Calu3 (cell line): ENCODE measurements around the gene ZNF555. TPM values are rescaled to one million over a fixed set of nuclear protein-coding genes. Genes with fewer than 3 reads are reported as not detected.
"Not testable (repeated sequence)": the region's sequence is repeated elsewhere in the genome, so short reads cannot be mapped to it uniquely, and the experiment has no call there.

ENCODE experiments used
- BruUV-seq: library from RNA; stranded (reverse); fragments of 400-500 nt; replicated peaks from 2 replicates; lab custom pipeline; 2021; lab: Mats Ljungman, UMichigan
- CTCF ChIA-PET: fragments of 300-600 bp; sonication (Branson Sonifier 250); formaldehyde crosslinking; loops from one replicate; lab custom pipeline; 2022; ENCODE audit warnings: antibody characterized with exemption; lab: Charles Lee
- DNase-seq: peaks from one replicate; pipeline ENCODE4 v3.0.0; 2022
- H3K27ac Mint-ChIP-seq: one replicate; pipeline ENCODE4 v1.8.0; 2022; ENCODE audit warnings: mixed read lengths; ENCODE audit not compliant: unreplicated experiment
- H3K27me3 Mint-ChIP-seq: one replicate; pipeline ENCODE4 v1.8.0; 2022; ENCODE audit warnings: mixed read lengths; ENCODE audit not compliant: unreplicated experiment
- H3K36me3 Mint-ChIP-seq: one replicate; pipeline ENCODE4 v1.8.0; 2022; ENCODE audit warnings: mild to moderate bottlenecking, moderate library complexity, mixed read lengths; ENCODE audit not compliant: insufficient read depth, unreplicated experiment
- H3K4me1 Mint-ChIP-seq: one replicate; pipeline ENCODE4 v1.8.0; 2022; ENCODE audit warnings: mild to moderate bottlenecking, low read depth, mixed read lengths; ENCODE audit not compliant: unreplicated experiment
- H3K4me3 Mint-ChIP-seq: one replicate; pipeline ENCODE4 v1.8.0; 2022; ENCODE audit warnings: mild to moderate bottlenecking, low read depth, moderate library complexity, mixed read lengths; ENCODE audit not compliant: unreplicated experiment
- H3K9me3 Mint-ChIP-seq: one replicate; pipeline ENCODE4 v1.8.0; 2022; ENCODE audit warnings: low read depth, mixed read lengths; ENCODE audit not compliant: unreplicated experiment
- intact Hi-C: fragments of 100-400 bp; cut with micrococcal nuclease; formaldehyde crosslinking; loops from one replicate; pipeline ENCODE4 v1.10.0; 2022; ENCODE audit not compliant: unreplicated experiment
- total RNA-seq: library from RNA; stranded (reverse); gene quantifications from 2 replicates; pipeline ENCODE4 v1.2.3, GENCODE V29; 2022
- TF ChIP-seq, protein P1 (sequence below): fragments of 200-600 bp; IDR thresholded peaks from one replicate; pipeline ENCODE4 v1.8.0; 2022; ENCODE audit warnings: antibody characterized with exemption; ENCODE audit not compliant: unreplicated experiment

Gene ZNF555
- total RNA-seq, 1 experiment from 2014 or later = 5.7 TPM

DNA sequence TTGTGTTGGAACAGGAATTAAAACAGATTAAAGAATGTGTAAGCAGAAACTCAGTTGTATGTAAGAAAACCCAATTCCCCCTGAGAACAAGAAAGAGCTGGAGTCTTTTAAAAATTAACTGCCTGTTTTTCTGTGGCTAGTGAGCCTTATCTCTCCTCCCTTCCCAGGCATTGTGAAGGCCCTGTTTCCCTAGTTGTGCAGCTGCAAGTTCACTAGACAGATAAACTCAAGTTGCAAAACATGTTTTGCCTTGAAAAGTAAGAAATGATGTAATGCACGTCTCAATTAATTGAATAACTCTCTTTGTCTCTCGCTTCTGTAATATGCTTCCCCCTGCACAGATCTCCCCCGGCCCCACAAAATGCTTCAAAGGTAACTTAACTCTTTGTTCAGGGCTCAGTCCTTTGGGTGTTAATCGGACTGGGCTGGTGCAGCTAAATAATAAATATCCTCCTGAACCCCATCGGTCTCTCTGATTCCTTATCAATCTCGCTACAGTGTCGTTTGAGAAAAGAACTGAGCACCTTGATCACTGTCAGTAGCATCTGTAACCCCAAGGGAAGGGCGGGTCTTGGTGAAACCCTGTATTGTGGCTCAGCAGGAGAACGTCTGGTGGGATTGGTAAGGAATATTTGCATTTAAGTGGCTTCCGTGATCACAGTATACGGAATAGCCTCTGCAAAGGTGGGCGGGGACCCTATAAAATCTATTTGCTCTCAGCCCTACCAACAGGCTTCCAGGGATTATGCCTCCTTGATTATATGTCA is 24.2 kb downstream of the ZNF555 start:
- Mint-ChIP-seq H3K4me1 (peaks cover 9% of the 10 kb centered on the region), H3K4me3 (no peak overlapping the region), H3K36me3 (no peaks in the 10 kb centered on the region), H3K27ac (no peak overlapping the region), H3K27me3 (no peaks in the 10 kb centered on the region), H3K9me3 (peaks cover 6% of the 10 kb centered on the region)
- TF ChIP-seq, protein P1, sequence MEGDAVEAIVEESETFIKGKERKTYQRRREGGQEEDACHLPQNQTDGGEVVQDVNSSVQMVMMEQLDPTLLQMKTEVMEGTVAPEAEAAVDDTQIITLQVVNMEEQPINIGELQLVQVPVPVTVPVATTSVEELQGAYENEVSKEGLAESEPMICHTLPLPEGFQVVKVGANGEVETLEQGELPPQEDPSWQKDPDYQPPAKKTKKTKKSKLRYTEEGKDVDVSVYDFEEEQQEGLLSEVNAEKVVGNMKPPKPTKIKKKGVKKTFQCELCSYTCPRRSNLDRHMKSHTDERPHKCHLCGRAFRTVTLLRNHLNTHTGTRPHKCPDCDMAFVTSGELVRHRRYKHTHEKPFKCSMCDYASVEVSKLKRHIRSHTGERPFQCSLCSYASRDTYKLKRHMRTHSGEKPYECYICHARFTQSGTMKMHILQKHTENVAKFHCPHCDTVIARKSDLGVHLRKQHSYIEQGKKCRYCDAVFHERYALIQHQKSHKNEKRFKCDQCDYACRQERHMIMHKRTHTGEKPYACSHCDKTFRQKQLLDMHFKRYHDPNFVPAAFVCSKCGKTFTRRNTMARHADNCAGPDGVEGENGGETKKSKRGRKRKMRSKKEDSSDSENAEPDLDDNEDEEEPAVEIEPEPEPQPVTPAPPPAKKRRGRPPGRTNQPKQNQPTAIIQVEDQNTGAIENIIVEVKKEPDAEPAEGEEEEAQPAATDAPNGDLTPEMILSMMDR = no peak
- no TSS peak for BruUV-seq
- CTCF ChIA-PET = no interaction called here
- intact Hi-C loops = no loop called here
- no peak for DNase-seq

DNA sequence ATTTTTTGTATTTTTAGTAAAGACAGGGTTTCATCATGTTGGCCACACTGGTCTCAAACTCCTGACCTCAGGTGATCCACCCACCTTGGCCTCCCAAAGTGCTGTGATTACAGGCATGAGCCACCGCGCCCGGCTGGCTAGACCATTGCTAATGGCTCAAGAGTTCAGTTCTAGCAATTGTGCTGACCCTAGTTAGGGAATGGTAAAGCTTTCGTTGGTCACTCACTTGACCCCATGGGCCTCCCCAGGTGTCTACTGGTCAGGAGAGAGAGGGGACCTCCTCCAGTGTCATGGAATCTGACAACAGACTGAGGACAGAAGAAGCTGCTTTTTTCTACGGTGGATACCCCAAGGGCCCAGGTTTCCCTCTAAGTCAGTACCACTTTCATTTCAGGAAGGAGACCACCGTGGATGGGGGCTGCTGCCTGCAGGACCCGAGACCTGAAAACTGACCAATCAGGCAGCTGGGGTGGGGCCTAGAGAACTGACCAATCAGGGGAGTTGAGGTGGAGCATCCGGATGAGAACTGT is 25.3 kb downstream of the ZNF555 start:
- CTCF ChIA-PET = no interaction called here
- intact Hi-C loops = no loop called here
- H3K4me3 Mint-ChIP-seq = no peak overlapping the region
- peaks cover 9% of the 10 kb centered on the region for H3K4me1 Mint-ChIP-seq
- peaks cover 12% of the 10 kb centered on the region for H3K9me3 Mint-ChIP-seq
- no peaks in the 10 kb centered on the region for H3K27me3 Mint-ChIP-seq
- BruUV-seq = no TSS peak
- H3K36me3 Mint-ChIP-seq = no peaks in the 10 kb centered on the region
- TF ChIP-seq, protein P1 = no peak
- DNase-seq = no peak
- no peak overlapping the region for H3K27ac Mint-ChIP-seq

DNA sequence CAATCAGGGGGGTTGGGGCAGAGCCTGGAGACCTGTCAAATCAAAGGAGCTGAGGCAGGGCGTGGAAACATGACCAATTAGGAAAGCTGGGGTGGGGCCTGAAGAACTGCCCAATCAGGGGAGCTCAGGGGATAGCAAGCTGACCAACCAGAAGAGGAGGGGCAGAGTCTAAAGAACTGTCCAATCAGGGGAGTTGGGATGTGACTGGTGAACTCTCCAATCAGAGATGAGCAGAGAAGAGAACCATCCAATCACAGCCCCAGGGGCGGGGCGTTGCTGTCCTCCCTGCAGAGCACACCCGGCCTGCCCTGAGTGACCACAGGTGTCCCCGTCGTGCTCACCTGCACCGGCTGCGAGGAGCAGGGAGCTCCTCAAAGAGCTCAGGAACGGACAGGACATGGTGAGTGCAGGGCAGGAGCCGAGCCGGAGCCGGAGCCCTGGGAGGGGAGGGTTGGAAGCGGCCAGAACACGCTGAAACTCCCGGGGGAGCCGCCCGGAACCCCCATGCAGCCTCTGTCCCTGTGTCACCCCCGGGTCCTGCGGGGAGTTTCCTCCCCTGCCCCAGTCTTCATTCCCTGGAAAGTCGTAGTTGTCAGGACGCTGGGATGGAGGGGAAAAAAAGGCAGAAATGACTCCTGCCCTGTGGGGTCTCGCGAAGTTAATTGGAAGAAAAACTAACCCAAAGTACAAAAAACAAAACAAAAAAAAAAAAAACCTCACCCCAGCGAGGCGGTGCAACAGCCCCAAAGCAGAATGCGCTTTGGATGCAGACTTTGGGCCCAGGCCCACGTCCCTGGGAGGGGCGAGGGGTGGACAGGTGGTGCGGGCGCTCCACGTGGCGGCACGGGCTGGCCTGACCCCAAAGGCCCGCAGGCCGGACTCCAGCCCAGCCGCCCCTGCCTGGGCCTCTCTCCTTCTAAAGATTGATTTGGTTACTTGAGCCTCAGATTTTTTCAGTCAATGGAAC is 26.0 kb downstream of the ZNF555 start, which contains the start of gene ZNF556:
ZNF556 (plus strand) TSS at position 311 of the 967 bp plus-strand sequence; CDS start at position 398, 87 bp downstream.
- H3K27ac Mint-ChIP-seq = no peak within 1 kb of the TSS
- intact Hi-C loops = no loop called here
- peaks cover 15% of the 10 kb centered on the region for H3K9me3 Mint-ChIP-seq
- CTCF ChIA-PET = no interaction called here
- no peak within 1 kb of the TSS for H3K4me3 Mint-ChIP-seq
- TF ChIP-seq, protein P1 = no peak
- peaks cover 9% of the 10 kb centered on the region for H3K4me1 Mint-ChIP-seq
- DNase-seq = no peak
- H3K27me3 Mint-ChIP-seq = no peaks in the 10 kb centered on the region
- no peaks in the 10 kb centered on the region for H3K36me3 Mint-ChIP-seq
- no TSS peak for BruUV-seq

DNA sequence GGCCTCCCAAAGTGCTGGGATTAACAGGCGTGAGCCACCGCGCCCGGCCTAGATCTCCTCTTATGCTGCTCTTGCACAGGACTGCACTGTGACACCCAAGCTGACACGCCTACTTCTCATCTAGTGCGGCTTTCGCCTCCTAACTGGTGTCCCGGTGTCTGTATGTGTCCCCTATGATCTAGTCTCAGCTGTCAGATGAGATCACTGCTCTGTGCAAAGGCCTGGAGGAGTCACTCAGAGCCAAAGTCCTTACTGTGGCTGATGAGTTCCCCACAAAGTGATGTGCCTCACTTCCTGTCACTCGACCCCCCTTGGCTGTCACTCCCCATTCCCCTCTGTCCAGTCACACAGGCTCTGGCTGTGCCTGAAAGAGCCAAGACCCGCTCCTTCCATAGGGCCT is 28.3 kb downstream of the ZNF555 start:
- H3K4me1 Mint-ChIP-seq = peaks cover 9% of the 10 kb centered on the region
- H3K4me3 Mint-ChIP-seq = no peak overlapping the region
- no TSS peak for BruUV-seq
- TF ChIP-seq, protein P1 = no peak
- H3K27me3 Mint-ChIP-seq = no peaks in the 10 kb centered on the region
- CTCF ChIA-PET = no interaction called here
- DNase-seq = no peak
- intact Hi-C loops = no loop called here
- H3K27ac Mint-ChIP-seq = no peak overlapping the region
- no peaks in the 10 kb centered on the region for H3K36me3 Mint-ChIP-seq
- H3K9me3 Mint-ChIP-seq = peaks cover 11% of the 10 kb centered on the region

DNA sequence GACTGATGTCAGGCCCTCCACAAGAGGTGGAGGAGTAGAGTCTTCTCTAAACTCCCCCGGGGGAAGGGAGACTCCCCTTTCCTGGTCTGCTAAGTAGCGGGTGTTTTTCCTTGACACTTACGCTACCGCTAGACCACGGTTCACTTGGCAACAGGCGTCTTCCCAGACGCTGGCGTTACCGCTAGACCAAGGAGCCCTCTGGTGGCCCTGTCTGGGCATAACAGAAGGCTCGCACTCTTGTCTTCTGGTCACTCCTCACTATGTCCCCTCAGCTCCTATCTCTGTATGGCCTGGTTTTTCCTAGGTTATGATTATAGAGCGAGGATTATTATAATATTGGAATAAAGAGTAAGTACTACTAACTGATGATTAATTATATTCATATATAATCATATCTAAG is 30.9 kb downstream of the ZNF555 start:
- intact Hi-C loops, H3K27ac Mint-ChIP-seq, H3K36me3 Mint-ChIP-seq, H3K4me1 Mint-ChIP-seq, CTCF ChIA-PET, H3K9me3 Mint-ChIP-seq, H3K27me3 Mint-ChIP-seq, H3K4me3 Mint-ChIP-seq, BruUV-seq: not testable (repeated sequence)
- DNase-seq = peak; percentile 2
